ENCODE results near the gene PIWIL4.

GRCh38 chr11:94524341-94524740 is 42.8 kb upstream of the PIWIL4 start:
- TF ChIP-seq CTCF (IDR thresholded peaks at IDR 0.05 in 8 of 11, conservative IDR thresholded peaks at IDR 0.05 in 3 of 11) = no peak
- no peak for TF ChIP-seq POLR2A (IDR thresholded peaks at IDR 0.05)
- TF ChIP-seq POLR2AphosphoS5 (IDR thresholded peaks at IDR 0.05) = no peak

All from spleen (tissue), 7 donors.